ENCODE results near the gene SLC13A4. TPM values are rescaled to one million over a fixed set of nuclear protein-coding genes. Genes with fewer than 3 reads are reported as not detected.
"Not testable (repeated sequence)": the region's sequence is repeated elsewhere in the genome, so short reads cannot be mapped to it uniquely, and the experiment has no call there.

The SLC13A4 gene
- total RNA-seq, 1 experiment from 2014 or later: not detected

DNA sequence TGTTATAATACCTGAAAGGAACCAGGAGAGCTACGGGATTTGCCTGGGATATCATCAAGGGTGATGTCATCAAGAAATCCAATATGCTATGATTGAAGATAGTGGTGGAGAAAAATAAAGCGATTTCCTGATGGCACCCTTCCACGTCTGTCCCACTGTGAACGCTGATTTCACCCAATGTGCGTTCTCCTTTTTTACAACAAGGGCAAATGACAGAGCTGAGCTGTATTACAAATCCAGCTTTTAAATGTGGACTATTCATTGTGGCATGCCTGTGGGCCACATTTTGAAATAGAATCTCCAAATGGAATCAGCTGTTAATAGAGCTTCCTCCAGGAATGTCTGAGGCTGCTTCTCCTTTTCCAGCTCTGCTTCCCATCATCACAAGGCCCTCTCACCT is 23.3 kb downstream of the SLC13A4 start:
- no peak for DNase-seq (ENCODE audit: extremely low read depth, low read depth)

GRCh38 chr7:135704074-135704473 is 23.9 kb downstream of the SLC13A4 start:
- no peak for DNase-seq (ENCODE audit: extremely low read depth, low read depth)

DNA sequence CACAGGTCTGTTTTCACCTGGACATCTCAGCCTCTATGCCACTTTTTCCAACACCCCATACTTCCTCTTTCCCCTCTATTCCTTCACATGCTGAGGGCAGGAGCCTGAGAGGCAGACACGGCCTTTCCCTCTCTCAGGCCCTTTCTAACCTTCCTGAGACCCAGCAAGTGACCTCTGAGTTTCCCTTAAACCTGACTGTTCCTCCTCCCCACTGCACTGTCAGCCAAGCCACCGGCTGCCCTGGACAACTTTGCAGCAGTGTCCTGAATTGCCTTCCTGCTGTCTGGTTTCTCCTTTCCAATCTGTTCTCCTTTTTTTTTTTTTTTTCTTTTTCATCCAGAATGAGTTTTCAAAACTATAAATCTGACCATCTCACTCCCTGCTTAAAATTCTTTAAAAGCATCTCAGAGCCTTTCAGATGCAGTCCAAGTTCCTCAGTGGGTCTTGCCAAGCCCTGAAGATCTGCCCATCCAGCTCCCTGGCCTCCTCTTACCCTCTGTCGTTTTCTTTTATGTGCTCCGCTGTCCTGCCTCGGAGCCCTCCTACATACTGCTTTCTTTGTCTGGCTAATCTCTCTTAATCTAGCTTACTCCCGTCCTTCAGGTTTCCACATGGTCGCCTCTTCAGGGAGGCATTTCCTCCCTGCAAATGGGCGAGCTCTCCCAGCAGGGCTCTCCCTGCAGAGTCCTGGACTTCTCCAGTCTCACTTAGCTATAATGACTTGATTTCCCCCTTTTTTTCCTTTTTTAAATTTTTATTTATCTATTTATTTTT is 30.5 kb downstream of the SLC13A4 start:
- DNase-seq (ENCODE audit: extremely low read depth, low read depth): no peak

GRCh38 chr7:135693558-135693957 is 34.4 kb downstream of the SLC13A4 start:
- DNase-seq (ENCODE audit: extremely low read depth, low read depth): no peak

- not testable (repeated sequence) for DNase-seq (ENCODE audit: extremely low read depth, low read depth)
Measured at GRCh38 chr7:135692606-135693005, 35.4 kb downstream of the SLC13A4 start.

- DNase-seq (ENCODE audit: extremely low read depth, low read depth): no peak
Measured at GRCh38 chr7:135692055-135692454, 35.9 kb downstream of the SLC13A4 start.

DNA sequence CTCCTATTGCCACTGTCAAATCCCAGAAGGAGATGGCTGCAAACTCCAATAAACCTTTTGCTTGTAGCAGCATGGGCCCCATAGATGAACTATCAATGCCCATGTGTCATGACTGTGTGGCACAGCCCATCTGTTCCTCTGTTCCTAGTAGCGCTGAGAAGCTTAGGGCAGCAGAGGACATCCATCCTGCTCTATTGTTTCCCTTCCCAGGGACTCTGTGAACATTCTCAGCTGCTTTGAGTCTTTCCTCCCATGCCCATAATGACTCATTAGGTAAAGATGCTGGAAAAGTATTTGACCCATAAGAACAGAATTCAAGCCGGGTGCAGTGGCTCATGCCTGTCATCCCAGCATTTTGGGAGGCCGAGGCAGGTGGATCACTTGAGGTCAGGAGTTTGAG is 37.4 kb downstream of the SLC13A4 start:
- DNase-seq (ENCODE audit: extremely low read depth, low read depth): no peak

- DNase-seq (ENCODE audit: extremely low read depth, low read depth): no peak
Measured at GRCh38 chr7:135687466-135687865, 40.5 kb downstream of the SLC13A4 start.

DNA sequence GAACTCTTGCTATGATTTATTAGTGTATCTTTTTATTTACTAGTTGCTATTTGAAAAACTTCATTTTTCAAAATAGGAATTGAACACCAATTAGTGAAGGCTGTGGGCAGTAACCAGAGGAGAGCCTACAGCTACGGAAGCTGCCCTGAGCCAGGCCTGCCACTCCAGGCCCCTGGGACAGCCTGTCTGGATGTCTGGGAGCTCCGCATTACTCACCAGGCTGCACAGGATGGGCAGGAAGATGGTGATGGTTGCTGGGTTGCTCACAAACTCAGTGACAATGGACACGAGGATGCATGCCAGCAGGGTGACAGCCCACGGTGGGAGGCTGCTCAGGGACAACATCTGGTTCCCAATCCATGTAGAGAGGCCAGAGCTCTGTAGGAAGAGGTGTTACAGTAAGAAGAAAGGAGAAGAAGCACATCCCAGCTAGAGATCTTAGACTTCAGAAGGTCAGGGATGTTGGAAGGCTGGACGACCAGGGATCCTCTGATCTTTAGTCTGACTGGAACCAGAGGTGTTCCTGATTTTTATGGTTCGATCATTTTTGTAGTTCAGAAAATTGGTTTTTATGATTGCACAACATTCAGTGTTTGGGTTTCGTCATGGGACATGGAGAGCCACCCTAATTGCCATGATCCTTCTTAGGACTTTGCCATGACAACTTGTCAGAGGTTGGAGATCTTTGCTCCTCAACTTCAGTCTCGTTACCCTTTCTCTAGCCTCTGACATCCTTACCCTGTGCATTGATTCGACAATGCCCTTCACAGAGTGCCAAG is 42.5 kb downstream of the SLC13A4 start:
- DNase-seq (ENCODE audit: extremely low read depth, low read depth): no peak

DNA sequence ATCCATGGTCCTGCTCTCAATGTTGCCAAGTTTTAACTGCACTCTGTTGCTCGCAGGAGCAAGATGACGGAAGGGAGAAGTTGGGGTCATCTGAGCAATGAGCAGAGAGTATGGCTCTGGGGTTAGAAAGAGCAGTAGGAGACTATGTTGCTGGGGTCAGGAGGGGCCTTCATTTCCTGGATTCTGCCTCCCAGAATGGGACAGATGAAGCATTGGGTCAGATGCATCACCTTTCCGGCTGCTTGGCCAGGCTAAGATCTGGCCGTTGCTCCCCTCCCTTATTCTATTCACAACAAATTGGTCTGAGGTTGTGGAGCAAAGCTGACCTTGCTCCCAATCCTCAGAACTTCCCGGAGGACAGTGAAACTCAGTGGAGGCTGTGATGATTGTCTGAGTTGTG is 43.3 kb downstream of the SLC13A4 start:
- DNase-seq (ENCODE audit: extremely low read depth, low read depth): no peak

DNA sequence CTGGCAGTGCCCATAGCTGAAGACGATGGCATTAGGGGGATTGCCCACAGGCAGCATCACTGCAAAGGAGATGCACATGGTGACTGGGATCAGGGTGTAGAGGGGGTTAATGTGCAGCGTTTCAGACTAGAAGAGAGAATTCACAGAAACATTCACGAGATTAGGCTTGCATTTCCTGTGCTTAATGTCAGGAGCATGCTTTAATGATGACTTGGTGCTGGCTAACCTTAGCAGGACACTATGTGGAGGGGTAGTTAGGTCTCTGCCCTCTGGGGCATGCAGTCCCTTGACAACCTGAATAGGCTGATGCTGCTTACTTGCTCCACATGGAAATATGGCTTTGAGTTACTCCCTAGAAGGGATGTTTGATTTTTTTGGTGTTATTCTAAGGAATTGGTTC is 43.9 kb downstream of the SLC13A4 start:
- DNase-seq (ENCODE audit: extremely low read depth, low read depth): no peak

DNA sequence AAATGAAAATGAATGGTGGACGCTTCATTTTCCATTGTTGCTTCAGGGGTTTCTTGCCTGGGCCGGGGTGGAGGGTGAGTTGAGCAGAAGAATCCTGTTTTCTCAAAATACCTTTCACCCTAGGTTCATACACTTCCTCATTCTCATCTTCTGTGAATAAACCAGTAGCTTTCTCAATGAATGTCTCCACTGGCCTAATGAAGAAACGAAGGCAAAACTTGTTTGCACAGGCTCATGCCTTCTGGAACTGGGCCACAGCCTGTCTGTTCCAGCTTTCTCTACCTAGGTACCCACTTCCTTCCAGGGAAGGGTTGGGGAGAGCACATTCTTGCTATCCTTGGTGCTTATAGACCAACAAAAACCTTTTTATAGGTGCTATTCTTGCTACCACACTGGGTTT is 44.4 kb downstream of the SLC13A4 start:
- no peak for DNase-seq (ENCODE audit: extremely low read depth, low read depth)

- DNase-seq (ENCODE audit: extremely low read depth, low read depth): no peak
Measured at GRCh38 chr7:135682191-135682590, 45.8 kb downstream of the SLC13A4 start.

DNA sequence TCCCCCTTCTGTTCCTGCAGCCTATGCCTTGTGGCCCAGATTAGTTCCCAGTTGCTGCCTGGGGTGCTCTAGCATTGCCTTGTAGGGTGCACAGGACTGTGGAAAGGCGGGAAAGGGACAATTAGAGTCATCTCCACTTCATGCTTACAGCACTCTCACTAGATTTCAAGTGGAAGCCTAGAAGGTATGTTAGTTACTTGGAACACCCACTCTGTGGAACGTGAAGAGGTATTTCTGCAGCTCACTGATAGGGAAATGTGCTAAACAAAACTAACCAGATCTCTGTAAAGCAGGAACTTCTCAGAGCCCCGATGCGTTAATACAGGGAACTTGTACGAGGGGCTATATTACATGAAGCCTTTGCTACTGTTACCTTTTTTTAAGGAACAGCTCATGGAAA is 46.2 kb downstream of the SLC13A4 start:
- no peak for DNase-seq (ENCODE audit: extremely low read depth, low read depth)

DNA sequence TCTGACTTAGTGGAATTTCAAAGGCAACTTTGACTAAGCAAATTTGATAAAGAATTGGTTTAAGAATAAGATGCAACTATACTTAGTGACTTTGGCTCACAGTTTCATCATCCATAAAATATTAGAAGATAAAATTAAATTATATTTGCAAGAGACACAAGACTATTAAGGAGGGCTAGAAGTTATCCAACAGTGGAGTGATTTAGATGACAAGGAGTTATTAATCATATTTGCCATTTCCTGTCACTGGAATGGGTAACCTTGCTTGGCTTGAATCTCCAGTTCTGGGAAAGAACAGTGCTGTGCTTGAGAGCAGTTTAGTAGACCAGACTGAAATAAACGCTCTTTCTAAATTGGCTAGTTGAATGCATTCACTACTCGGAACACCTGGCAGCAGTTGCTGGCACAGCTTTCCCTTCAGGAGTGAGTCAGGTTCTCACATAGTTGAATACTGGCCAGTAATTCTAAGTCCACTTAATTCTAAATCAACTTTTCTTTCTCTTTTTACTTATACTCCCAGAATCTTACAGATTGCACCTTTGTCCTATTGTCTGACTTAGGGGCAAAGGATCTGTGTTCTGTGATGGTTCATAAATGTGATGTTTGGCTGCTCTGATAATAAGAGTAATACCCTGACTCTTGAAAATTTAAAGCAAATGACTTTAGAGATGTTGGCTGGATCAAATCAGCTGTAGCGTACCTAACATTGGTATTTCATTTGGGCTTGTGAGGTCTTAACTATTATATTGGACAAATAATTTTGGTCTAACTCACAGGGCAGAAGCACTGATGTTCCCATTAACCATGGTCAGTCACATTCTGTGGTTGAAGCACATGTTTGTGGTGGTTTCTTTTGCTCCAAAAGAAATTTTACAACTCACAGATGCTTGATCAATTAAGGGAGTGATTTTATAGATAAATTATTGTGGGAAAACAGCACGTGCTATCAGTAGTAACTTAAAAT is 49.1 kb downstream of the SLC13A4 start:
- no peak for DNase-seq (ENCODE audit: extremely low read depth, low read depth)

GRCh38 chr7:135673360-135673706 is 54.7 kb downstream of the SLC13A4 start:
- DNase-seq (ENCODE audit: extremely low read depth, low read depth): no peak

GRCh38 chr7:135672560-135673359 is 55.2 kb downstream of the SLC13A4 start:
- peak; percentile 52 for DNase-seq (ENCODE audit: extremely low read depth, low read depth)

- DNase-seq (ENCODE audit: extremely low read depth, low read depth): no peak
Measured at GRCh38 chr7:135670179-135670578, 57.8 kb downstream of the SLC13A4 start.

- DNase-seq (ENCODE audit: extremely low read depth, low read depth): no peak
Measured at GRCh38 chr7:135669774-135670173, 58.2 kb downstream of the SLC13A4 start.

- not testable (repeated sequence) for DNase-seq (ENCODE audit: extremely low read depth, low read depth)
Measured at GRCh38 chr7:135668852-135669395, 59.1 kb downstream of the SLC13A4 start.

Data from NCI-H460 (cell line).